Ammon's horn (tissue), 1 donor: ENCODE results near the gene OLFM1.
"Not testable (repeated sequence)": the region's sequence is repeated elsewhere in the genome, so short reads cannot be mapped to it uniquely, and the experiment has no call there.

Experiments used
- DNase-seq: peaks from one replicate; pipeline ENCODE4 v3.0.0-alpha.2; 2016; ENCODE audit warnings: low spot score

Gene OLFM1

DNA sequence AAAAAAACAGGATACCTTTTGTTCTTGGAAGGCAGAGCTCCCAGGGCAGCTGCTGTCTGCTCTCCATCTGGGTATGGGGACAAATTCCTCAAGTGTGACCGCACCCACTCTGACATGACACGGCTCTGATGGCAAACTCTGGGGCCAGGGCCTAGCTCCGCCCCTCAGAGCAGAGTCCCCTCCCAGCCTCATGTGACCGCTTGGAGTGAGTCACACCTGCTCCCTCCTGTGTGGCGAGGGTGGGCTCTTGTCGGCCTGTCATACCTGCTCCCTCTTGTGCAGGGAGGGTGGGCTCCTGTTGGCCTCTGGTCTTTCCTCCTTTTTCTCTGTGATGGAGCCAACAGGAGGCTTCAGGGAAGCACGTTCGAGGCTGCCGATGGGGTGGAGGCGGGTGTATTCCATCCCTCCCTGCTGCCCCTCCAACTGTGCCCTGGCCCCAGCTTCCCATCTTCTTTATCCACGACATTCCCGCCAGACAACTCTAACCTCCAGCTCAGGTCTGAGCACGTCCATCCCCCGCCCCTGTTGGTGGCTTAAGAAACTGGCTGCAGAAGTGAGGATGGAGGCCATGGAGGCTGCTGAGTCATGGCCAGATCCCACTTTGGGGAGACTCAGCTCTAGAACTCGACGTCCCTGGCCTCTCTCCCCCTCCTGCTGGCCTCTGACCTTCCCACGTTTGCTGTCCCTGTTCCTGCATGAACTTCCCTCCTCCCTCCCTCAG, 65.3 kb downstream of the OLFM1 start:
- no peak for DNase-seq

DNA sequence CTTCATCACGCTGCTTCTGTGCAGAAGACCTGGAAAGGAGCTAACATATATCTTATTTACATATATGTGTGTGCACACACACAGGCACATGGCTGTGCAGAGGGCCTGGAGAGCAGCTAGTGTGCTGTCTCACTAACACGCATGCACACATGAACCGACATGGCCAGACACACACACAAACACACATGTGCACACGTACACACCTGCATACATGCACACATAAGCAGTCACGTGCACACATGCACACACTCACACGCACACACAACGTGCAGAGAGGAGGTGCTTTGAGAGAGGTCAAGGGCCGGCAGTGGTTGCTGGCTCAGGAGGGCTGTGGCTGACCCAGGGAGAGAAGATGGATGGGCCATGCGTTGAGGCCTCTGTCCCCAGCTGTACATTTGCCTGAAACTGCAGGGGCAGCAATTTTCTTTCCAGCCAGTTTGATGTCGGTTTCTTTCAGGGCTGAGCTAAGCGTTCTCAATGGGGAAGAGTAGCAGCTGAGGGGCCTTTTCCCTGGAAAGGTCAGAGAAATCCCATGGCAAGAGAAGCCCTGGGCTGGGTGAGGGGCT, 66.7 kb downstream of the OLFM1 start:
- DNase-seq, result no peak

DNA sequence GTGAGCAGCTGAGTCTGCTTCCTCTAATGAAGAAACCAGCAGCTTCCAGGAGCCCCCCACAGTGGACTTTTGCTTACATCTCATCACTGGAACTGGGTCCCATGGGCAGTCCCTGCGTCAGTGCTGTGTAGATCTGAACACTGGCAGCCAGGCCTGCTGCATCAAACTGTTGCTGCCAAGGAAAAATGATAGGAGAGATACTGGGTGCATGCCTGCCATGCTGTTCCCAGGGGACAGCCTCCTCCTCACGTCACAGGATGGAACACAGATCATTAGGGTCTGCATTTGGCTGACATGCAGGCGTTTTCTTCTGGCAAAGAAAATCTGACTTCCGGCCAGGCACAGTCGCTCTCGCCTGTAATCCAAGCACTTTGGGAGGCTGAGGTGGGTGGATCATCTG, 67.9 kb downstream of the OLFM1 start:
- no peak for DNase-seq

DNA sequence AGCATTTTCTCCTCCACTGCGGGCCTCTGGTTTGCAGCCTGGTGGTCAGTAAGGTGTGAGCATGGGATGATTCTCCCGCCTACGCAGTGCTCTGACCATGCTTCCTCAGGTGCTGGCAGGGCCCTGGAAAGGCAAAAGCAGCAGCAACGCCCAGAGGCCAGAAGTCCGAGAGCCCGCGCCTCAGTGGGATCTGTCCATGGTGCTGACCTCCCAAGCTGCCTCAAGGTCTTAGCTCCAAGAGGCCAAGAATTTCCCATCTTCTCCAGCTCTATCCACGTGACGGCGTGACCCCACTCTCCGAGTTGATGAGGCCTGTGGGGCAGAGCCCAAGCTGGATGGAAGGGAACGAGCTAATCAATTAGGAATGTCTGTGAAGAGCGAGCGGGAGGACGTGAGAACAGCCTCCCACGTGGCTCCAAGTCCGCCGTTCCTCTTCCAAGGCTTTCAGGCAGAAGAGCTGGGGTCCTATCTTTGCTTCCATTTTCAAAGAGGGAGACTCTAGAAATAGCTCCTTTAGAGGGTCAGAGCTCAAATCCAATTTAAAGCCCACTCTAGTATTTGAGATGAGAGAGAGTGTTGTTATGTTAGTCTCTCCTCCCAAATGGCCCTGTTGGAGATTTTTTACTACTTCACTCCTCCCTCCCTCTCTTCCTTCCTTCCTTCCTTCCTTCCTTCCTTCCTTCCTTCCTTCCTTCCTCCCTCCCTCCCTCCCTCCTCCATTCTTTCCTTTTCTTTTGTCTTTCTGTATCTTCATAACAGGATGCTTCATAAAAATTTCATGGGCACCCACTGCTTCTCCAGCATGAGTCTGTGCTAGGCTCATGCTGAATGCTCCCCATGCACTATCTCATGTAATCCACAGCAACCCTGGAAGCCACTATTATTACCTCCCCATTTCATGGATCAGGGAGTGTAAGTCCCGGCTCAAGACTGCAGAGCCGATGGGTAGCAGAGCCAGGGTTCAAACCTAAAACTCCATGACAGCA, 69.3 kb downstream of the OLFM1 start:
- peak; percentile 25 for DNase-seq

DNA sequence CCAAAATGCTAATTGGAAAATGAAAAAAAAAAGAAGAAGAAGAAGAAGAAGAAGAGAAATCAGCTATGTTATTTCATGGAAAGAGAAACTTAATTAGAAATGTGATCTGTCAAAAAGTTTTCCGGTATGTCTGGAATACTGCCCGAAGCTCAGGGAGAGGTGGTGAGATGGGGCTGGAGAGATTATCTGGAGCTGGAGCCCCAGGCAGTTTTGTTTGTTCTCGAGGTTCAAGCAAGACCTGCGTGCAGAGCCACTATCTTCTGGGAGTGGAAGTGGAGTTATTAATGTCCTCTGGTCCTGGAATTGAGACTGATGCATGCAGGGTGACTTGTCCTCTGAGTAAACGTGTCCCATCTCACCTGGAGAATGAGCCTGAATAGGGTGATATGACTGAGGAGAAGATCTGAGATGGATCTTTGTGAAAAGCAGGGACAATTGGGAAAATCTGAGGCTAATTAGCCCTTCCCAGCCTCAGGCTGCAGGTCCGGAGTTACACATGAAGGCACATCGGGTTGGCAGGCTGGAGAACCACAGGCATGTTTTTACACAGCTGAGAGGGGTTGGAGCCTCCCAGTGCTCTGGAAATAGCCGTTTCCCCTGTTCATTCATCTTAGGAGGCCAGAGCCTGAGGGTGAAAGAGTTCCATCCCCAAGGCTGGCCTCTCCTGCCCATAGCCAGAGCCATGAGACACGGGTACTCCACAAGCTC, 70.5 kb downstream of the OLFM1 start:
- no peak for DNase-seq

DNA sequence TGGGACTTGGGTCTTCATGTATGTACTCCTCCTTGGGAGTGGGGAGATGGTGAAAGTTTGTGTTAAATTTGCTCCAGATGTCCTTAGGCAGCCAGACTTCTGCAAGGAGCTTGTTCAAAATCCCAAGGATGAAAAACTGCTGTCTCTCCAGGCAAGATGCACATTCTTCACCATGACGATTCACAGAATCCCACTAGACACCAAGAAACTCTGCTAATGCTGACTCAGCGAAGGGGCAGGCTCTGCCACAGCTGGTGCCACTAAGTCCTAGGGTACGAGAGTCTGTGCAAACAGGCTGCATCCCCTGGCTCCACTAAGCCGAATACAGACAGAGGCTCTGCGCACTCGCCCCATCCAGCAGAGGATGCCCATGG, 71.1 kb downstream of the OLFM1 start:
- no peak for DNase-seq

DNA sequence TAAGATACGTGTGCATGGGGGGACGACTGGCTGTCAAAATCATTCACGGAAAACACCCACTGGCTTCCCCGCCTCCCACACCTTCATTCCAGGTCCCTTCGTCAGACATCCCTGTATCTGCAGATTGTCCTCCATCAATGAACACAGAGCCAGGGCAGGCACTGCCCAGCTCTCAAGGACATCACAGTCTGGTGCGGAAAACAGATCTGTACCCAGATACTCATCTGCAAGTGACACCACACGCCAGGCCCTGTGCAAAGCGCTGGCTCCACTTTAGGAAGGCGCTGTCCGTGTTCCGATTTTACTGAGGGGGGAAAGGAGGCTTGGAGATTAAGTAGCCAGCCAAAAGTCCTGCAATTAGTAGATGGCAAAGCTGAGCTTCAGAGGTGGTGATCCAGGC, 72.3 kb downstream of the OLFM1 start:
- no peak for DNase-seq

DNA sequence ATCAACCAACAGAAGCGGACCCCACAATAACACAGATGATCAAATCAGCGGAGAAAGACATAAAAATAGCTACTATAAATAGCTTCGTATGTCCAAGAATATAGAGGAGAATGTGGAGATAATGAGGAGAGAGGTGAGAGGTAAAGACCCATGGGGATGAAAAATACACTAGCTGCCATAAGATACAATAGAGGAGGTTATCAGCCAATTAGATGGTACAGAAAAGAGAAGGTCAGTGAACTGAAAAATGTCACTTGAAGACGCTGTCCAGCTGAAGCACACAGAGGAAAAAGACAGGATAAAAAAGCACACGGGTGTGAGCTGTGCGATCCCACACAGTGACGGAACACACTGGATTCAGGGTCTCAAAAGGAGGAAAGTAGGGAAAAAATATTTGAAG, 73.4 kb downstream of the OLFM1 start:
- DNase-seq, result no peak

DNA sequence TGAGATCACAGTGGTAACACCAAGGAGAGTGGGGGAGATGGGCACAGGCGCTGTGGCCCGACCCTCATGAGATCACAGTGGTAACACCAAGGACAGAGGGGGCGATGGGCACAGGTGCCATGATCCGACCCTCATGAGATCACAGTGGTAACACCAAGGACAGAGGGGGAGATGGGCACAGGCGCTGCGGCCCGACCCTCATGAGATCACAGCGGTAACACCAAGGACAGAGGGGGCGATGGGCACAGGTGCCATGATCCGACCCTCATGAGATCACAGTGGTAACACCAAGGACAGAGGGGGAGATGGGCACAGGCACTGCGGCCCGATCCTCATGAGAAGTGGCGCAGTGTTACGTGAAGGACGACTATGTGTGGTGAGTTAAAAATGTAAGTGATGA, 75.1 kb downstream of the OLFM1 start:
- DNase-seq, result not testable (repeated sequence)

DNA sequence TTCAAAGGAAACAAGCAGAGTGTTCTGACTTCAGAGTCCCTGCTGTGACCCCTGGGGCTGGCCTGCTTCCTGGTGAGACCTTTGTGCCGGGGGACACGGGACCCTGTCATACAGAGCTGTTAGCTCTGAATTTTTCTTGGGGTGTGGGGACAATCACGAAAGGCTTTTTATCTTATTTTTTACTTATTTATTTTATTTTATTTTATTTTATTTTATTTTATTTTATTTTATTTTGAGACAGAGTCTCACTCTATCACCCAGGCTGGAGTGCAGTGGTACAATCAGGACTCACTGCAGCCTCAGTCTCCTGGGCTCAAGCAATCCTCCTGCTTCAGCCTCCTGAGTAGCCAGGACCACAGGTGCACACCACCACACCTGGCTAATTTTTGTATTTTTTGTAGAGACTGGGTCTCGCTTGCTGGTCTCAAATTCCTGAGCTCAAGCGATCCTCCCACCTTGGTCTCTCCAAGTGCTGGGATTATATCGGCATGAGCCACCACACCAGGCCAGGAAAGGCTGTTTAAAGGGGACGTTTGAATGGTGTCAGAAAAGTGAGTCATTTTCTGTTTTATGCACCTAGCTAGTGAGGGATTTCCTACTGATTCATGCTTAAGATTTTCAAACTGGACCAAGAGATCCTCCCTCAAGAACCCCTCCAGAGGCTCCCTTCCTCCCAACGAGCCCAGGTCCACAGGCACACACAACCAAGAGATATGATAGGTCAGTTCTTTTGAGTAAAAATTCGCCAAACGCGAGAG, 75.7 kb downstream of the OLFM1 start:
- DNase-seq, result no peak

DNA sequence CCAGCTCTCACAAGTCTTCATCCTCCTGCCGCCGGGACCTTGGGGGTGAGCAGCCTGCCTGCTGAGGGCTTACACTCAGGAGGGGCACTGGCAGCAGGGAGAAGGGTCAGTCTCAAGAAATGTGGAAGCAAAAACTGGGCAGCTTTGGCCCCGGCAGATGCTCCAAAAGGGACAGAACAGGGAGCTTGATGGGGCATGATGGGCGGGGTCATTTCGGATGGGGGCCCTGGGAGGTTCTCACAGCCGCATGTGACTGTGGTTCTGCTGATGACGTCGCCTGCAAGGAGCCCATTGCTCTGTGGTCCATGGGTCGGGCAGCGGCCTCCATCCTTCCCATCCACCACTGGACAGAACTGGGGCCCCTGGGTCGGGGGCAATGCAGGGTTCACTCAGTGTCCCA, 76.6 kb downstream of the OLFM1 start:
- DNase-seq, result no peak

DNA sequence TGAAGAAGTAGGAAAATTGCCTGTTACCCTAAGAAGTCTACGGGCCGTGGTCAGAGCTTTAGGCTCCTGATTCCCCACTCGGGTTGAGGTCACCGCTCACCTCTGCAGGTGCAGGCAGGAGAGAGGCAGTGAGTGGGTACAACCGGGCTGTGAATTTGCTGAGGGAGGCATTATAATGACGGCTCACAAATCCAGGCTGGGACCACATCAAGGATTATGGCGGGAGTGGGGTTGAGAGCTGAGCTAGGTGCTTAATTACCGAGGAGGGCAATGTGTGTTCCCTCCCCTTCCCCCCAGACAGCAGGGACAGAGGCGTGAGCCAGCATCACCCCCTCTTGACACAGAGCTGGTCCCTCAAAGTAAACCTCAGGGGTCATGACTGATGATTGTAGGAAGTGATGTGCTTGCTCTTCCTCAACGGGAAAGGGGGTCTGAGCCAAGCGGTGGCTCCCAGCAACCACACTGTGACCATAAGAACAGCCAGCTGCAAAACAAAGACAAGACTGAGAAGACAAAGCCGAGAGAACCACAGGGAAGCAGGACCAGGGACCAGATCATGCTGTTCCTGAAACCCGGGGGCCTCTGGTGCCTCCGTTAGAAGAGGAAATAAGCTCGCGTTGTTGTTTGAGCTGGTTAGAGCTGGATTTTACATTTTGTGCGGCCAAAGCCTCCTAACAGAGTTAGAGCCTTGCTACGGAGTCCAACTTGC, 77.7 kb downstream of the OLFM1 start:
- no peak for DNase-seq

DNA sequence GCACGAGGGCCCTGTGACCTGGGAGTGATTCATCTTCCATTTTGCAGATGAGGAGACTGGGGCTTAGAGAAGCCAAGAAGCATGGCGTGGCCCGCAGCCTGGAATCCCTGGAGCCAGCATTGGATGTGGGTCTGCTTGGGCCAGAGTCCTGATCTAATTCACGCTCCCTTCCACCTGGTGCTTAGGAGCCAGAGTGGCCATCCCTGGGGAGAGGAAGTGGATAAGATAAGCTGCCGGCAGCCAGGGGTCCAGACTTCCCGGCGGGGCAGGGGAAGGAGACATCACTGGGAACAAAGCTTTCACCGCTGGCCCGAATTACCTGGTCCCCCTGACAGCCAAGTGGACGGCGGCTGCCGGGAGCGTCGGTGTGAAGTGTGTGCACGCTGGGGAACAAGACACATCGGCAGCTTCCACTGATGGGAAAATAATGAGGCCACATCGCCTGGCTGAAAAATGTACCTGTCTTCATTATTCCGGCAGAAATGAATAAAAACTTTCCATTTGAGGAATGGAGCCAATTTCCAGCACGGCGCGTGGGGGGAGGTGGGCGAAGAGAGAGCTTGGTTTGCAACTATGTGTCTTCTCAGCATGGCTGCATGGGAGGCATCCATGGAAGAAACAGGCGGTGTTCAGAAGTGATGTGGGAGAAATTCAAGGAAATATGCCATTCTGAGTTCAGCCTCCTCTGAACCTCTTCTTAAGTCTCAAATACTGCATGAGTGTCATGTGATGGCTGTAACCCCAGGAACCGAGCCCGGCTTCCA, 78.5 kb downstream of the OLFM1 start:
- peak; percentile 28 for DNase-seq

DNA sequence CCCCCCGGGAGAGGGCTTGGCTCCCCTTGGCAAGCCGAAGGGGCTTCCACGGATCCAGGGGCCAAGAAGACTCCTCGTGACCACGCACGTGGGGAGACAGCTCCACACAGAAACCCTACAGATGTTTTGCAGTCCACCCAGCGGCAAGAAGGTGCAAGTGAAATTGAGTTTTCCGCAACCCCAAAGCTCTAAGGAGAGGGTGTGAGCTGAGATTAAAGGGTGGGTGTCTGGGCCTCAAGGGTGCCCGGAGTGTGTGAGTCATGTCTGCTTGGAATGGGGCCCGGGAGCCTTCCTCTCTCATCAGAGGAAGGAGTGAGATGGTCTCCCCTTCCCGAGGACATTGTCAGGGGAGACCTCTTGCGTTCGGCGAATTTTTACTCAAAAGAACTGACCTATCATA, 79.1 kb downstream of the OLFM1 start:
- DNase-seq, result no peak

DNA sequence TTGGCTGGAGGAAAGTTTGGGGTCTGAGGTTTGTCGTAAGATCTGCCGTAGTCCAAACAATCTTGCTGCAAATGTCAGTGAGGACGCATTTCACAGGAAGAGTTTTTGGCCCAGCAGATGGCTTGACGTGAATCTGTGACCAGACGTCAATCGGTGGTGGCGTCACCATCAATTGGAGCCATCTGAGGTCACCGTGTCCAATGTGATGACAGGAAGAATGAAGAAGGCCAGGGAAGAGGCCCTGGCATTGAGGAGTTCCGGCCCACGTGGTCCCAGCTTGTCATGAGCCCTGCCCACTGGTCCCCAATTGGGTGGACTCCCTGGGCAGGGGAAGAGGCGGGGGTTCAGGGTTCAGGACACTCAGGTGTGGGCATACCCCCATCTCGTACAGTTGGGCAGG, 79.9 kb downstream of the OLFM1 start:
- no peak for DNase-seq

DNA sequence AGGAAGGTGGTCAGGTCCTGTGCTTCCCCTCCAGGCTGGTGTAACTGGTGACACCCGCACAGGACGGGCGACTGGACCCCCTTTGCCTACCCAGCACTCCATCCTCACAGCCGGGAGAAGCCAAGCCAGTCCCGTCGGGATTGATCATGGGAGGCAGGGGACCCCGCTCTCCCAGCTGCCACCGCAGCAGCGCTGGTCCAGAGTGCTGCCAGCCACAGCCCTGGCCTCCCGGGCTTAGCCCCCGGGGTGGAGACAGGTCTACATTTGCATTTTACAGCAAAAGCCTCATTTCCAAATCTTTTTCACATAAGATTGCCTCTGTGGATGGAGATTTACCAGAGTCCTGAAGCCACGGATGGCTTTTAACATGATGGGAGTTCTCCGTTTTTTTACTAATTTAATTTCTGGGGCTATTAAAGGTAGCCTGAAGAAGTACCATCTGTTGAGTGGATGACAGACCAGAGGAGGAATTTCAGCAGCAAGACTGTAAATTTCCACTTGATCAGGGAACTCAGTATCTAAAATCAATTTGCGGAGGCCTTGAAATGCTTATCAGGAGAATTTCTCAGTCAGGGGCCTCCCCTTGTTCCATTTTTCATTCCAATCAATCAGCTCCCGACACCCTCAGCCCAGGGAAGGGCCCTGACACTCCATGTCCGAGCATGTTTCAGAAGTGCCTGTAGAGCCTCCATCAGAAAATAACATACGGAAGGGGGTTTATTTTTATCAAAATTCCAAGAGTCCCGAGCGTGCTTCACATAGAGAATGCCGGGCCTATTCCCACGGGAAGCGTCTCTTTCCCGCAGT, 80.6 kb downstream of the OLFM1 start:
- no peak for DNase-seq

DNA sequence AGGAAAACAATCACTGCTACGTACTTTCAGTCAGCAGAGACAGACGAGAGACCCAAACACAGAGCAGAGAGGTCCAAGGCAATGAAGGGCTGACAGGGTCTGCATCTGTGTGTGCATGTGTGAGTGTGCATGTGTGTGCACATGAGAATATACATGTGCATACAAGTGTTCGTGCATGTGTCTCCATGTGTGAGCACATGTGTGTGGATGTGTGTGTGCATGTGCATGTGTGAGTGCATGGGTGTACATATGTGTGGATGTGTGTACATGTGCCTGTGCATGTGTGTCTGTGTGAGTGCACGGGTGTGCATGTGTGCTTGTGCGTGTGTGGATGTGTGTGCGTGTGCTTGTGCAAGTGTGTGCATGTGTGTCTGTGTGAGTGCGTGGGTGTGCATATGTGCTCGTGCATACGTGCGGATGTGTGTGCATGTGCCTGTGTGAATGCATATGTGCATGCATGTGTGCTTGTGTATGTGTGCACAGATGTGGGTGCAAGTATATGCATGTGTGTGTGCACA, 82.3 kb downstream of the OLFM1 start:
- DNase-seq, result no peak

DNA sequence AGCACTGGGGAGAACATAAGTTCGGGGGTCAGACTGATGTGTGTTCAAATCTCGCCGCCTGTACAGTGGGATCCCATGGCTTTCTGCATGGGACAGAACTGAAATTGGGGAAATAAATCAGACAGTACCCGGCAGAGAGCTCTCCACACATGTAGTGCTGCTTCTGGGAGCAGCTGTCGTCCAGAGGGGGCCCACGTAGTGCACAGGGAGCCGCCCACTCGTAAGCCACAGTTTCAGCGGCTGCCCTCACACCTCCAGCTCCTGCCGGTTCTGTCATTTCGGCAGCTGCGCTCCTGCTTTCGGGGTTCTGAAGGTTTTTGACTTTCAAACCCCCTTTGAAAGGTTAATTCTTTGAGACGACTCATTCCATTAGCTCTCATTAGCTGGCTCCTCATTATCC, 83.1 kb downstream of the OLFM1 start:
- no peak for DNase-seq
